Measurements from ENCODE around the gene RMND5B. TPM values are rescaled to one million over a fixed set of nuclear protein-coding genes. Genes with fewer than 3 reads are reported as not detected.
"Not testable (repeated sequence)": the region's sequence is repeated elsewhere in the genome, so short reads cannot be mapped to it uniquely, and the experiment has no call there.

RMND5B gene
- total RNA-seq, 1 donor from 2014 or later, result 42.9 TPM

DNA sequence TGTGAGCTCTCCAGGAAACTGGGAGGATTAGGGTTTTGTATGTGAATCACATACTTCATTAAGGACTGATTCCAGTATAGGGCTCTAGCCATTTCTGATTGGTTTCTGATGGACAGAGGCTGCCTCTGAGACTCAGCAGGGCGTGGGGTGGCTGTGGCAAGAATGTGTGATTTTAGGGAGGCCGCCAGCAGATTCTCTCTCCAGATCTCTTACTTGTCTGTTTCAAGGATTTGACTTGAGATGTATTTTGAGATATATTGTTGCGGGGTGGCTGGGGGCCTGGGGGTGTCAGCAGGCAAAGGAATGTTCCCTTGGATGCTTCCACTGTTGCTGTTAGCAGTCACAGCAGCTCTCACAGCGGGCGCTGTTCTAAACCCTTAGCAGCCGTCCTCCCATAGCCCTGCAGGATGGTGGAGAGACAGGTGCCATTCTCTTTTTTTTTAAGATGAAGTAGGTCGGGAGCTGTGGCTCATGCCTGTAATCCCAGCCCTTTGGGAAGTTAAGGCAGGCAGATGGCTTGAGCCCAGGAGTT, 65.5 kb downstream of the RMND5B start:
- DNase-seq (ENCODE audit: low read depth), result no peak
- FAIRE-seq, result peak; percentile 28
- TF ChIP-seq, protein P1, sequence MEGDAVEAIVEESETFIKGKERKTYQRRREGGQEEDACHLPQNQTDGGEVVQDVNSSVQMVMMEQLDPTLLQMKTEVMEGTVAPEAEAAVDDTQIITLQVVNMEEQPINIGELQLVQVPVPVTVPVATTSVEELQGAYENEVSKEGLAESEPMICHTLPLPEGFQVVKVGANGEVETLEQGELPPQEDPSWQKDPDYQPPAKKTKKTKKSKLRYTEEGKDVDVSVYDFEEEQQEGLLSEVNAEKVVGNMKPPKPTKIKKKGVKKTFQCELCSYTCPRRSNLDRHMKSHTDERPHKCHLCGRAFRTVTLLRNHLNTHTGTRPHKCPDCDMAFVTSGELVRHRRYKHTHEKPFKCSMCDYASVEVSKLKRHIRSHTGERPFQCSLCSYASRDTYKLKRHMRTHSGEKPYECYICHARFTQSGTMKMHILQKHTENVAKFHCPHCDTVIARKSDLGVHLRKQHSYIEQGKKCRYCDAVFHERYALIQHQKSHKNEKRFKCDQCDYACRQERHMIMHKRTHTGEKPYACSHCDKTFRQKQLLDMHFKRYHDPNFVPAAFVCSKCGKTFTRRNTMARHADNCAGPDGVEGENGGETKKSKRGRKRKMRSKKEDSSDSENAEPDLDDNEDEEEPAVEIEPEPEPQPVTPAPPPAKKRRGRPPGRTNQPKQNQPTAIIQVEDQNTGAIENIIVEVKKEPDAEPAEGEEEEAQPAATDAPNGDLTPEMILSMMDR (IDR thresholded peaks at IDR 0.05; ENCODE audit: insufficient read depth, low read length, severe bottlenecking), result no peak
- H3K4me3 ChIP-seq (ENCODE audit: low read depth, low read length), result no peak overlapping the region
- H3K36me3 ChIP-seq (ENCODE audit: control insufficient read depth, insufficient read depth, low read length), result no peaks in the 10 kb centered on the region
- H3K27me3 ChIP-seq (ENCODE audit: control insufficient read depth, insufficient read depth, low read length), result peaks cover 7% of the 10 kb centered on the region

DNA sequence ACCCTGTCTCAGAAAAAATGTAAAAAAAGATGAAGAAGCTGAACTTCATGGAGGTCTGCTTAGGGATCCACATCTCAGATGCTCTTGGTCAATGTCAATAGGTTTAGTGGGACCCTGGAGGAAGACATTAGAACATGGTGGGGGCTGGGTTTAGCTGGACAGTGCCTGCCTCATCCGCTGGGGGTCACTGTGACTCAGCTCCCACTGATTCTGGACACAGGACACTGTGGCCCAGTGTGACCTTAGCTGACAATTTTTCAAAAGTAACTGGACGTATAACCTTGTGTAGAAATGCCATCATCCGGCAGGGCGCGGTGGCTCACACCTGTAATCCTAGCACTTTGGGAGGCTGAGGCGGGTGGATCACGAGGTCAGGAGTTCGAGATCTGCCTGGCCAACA, 66.2 kb downstream of the RMND5B start:
- DNase-seq (ENCODE audit: low read depth) (no peak), FAIRE-seq (peak; percentile 58)
- Histone ChIP-seq H3K36me3 (ENCODE audit: control insufficient read depth, insufficient read depth, low read length) (no peaks in the 10 kb centered on the region), H3K27me3 (ENCODE audit: control insufficient read depth, insufficient read depth, low read length) (peaks cover 7% of the 10 kb centered on the region), H3K4me3 (ENCODE audit: low read depth, low read length) (no peak overlapping the region)
- TF ChIP-seq, protein P1 (IDR thresholded peaks at IDR 0.05; ENCODE audit: insufficient read depth, low read length, severe bottlenecking), result peak; percentile 33

DNA sequence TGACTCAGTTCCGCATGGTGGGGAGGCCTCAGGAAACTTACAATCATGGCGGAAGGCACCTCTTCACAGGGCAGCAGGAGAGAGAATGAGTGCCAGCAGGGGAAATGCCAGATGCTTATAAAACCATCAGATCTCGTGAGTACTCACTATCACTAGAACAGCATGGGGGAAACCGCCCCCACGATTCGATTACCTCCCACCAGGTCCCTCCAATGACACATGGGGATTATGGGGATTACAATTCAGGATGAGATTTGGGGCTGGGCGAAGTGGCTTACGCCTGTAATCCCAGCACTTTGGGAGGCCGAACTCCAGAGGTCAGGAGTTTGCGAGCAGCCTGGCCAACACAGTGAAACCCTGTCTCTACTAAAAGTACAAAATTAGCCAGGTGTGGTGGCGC, 67.3 kb downstream of the RMND5B start:
- H3K36me3 ChIP-seq (ENCODE audit: control insufficient read depth, insufficient read depth, low read length); DNase-seq (ENCODE audit: low read depth); H3K27me3 ChIP-seq (ENCODE audit: control insufficient read depth, insufficient read depth, low read length); FAIRE-seq; H3K4me3 ChIP-seq (ENCODE audit: low read depth, low read length): not testable (repeated sequence)

DNA sequence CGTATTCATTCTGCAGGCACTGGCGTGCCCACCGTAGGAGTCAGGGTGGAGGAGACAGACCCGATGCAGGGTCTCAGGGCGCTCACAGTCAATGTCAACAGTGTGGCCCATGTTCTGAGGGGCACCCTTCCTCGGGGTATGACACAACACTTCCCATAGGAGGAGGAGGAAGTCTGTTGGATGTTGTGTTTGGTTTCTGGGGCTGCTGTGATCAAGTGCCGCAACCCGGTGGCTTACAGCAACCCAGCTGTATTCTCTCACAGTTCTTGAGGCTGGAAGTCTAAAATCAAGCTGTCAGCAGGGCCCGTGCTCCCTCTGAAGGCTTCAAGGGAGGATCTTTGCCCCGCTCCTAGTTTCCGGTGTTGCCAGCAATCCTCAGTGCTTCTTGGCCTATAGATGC, 67.9 kb downstream of the RMND5B start:
- TF ChIP-seq, protein P1 (IDR thresholded peaks at IDR 0.05; ENCODE audit: insufficient read depth, low read length, severe bottlenecking), result no peak
- H3K27me3 ChIP-seq (ENCODE audit: control insufficient read depth, insufficient read depth, low read length), result peaks cover 7% of the 10 kb centered on the region
- FAIRE-seq, result no peak
- no peaks in the 10 kb centered on the region for H3K36me3 ChIP-seq (ENCODE audit: control insufficient read depth, insufficient read depth, low read length)
- no peak overlapping the region for H3K4me3 ChIP-seq (ENCODE audit: low read depth, low read length)
- DNase-seq (ENCODE audit: low read depth), result no peak

DNA sequence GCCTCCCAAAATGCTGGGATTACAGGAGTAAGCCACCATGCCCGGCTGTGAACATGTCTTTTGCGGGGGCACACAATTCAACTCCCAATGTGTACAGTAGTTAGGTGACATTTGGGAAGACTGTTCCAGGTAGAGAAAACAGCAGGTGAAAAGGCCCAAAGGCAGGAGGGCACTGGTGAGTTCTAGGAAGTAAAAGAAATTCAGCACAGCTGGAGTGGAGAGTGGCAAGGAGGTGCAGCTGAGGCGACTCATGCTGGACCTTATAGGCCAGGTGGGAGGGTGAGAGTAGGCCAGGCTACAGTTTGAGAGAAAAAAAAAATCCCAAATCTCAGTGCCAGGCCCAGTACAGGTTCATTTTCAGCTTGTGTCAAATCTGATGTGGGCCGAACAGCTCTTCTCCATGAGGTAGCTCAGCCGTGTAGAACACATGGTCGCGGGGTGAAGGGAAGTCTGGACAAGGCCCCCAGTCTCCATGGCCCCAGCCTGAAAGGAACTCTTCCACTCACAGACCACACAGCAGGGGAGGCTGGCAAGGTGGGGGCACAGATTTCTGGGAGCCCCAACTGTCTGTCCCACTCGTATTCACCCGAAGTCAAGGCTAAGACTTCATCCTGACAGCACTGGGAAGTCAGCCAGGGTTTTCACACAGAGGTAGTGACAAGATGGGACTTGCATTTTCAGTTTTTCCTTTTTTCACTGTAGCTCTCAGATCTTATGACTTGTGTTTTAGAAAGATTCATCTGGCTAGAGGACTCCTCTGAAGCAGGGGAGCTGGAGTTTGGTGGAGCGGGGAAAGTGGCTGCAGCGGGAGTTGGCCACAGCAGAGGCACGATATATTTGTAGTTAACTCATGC, 69.0 kb downstream of the RMND5B start:
- FAIRE-seq (no peak), DNase-seq (ENCODE audit: low read depth) (peak; percentile 89)
- TF ChIP-seq, protein P1 (IDR thresholded peaks at IDR 0.05; ENCODE audit: insufficient read depth, low read length, severe bottlenecking), result no peak
- peaks cover 1% of the 10 kb centered on the region for H3K27me3 ChIP-seq (ENCODE audit: control insufficient read depth, insufficient read depth, low read length)
- no peak overlapping the region for H3K4me3 ChIP-seq (ENCODE audit: low read depth, low read length)
- no peaks in the 10 kb centered on the region for H3K36me3 ChIP-seq (ENCODE audit: control insufficient read depth, insufficient read depth, low read length)

Other genes with a start within 250 kb of the RMND5B start
- not detected in 2 replicates for gene PROP1, start 134.8 kb upstream of the RMND5B start, total RNA-seq
- 4.1 and 4.5 TPM in 2 replicates for gene N4BP3, start 17.5 kb upstream of the RMND5B start, total RNA-seq
- 133 and 161 TPM in 2 replicates for gene NHP2, start 22.9 kb downstream of the RMND5B start, total RNA-seq
- not detected in 2 replicates for gene GMCL2, start 56.4 kb downstream of the RMND5B start, total RNA-seq
- gene HNRNPAB, start 73.5 kb downstream of the RMND5B start, total RNA-seq, result 67.4 and 71.3 TPM in 2 replicates
- gene PHYKPL, start 101.8 kb downstream of the RMND5B start, total RNA-seq, result 29.2 and 40.6 TPM in 2 replicates